IPS-18c (cell line): ENCODE data around the gene CREBBP.
A peak's percentile ranks its signal among the peaks of the same experiment; 100 is the strongest.
"Not testable (repeated sequence)": the region's sequence is repeated elsewhere in the genome, so short reads cannot be mapped to it uniquely, and the experiment has no call there.

ENCODE experiments used
- H3K4me3 ChIP-seq: 2 replicates; pipeline ENCODE4 v1.7.0; 2013; ENCODE audit warnings: low read depth, mild to moderate bottlenecking, low read length, moderate library complexity; ENCODE audit not compliant: insufficient read depth
- H3K9me3 ChIP-seq: one replicate; pipeline ENCODE4 v1.6.1; 2013; ENCODE audit warnings: mild to moderate bottlenecking, low read length, moderate library complexity; ENCODE audit not compliant: control insufficient read depth, insufficient read depth

CREBBP gene

GRCh38 chr16:3885999-3886398 is 5.5 kb upstream of the CREBBP start:
- H3K9me3 ChIP-seq, H3K4me3 ChIP-seq: not testable (repeated sequence)

- no peak overlapping the region for H3K4me3 ChIP-seq
- H3K9me3 ChIP-seq = peaks cover 2% of the 10 kb centered on the region
Observed at GRCh38 chr16:3884398-3884797, 3.9 kb upstream of the CREBBP start.

GRCh38 chr16:3882531-3882930 is 2.0 kb upstream of the CREBBP start:
- Histone ChIP-seq H3K9me3 (peaks cover 2% of the 10 kb centered on the region), H3K4me3 (no peak overlapping the region)

- Histone ChIP-seq H3K4me3 (peak overlapping the region; percentile 59), H3K9me3 (peaks cover 2% of the 10 kb centered on the region)
Observed at GRCh38 chr16:3881499-3881990, 1.0 kb upstream of the CREBBP start.

- H3K4me3 ChIP-seq = peak overlapping the region; percentile 56
- H3K9me3 ChIP-seq = peaks cover 2% of the 10 kb centered on the region
Observed at GRCh38 chr16:3879887-3880564, 487 bp downstream of the CREBBP start.

- Histone ChIP-seq H3K4me3 (peak overlapping the region; percentile 56), H3K9me3 (peaks cover 2% of the 10 kb centered on the region)
Observed at GRCh38 chr16:3879258-3879886, 1.1 kb downstream of the CREBBP start.

- no peak overlapping the region for H3K4me3 ChIP-seq
- H3K9me3 ChIP-seq = peaks cover 2% of the 10 kb centered on the region
Observed at GRCh38 chr16:3878610-3879009, 1.9 kb downstream of the CREBBP start.

- Histone ChIP-seq H3K4me3 (no peak overlapping the region), H3K9me3 (peaks cover 2% of the 10 kb centered on the region)
Observed at GRCh38 chr16:3876695-3877094, 3.8 kb downstream of the CREBBP start.

- no peaks in the 10 kb centered on the region for H3K9me3 ChIP-seq
- H3K4me3 ChIP-seq = no peak overlapping the region
Observed at GRCh38 chr16:3876160-3876559, 4.4 kb downstream of the CREBBP start.

GRCh38 chr16:3874794-3875692 is 5.5 kb downstream of the CREBBP start:
- Histone ChIP-seq H3K9me3 (no peaks in the 10 kb centered on the region), H3K4me3 (no peak overlapping the region)

GRCh38 chr16:3874242-3874641 is 6.3 kb downstream of the CREBBP start:
- no peak overlapping the region for H3K4me3 ChIP-seq
- no peaks in the 10 kb centered on the region for H3K9me3 ChIP-seq

GRCh38 chr16:3873482-3874173 is 6.9 kb downstream of the CREBBP start:
- Histone ChIP-seq H3K9me3 (no peaks in the 10 kb centered on the region), H3K4me3 (no peak overlapping the region)

GRCh38 chr16:3872216-3872895 is 8.2 kb downstream of the CREBBP start:
- no peak overlapping the region for H3K4me3 ChIP-seq

GRCh38 chr16:3868967-3869366 is 11.5 kb downstream of the CREBBP start:
- no peaks in the 10 kb centered on the region for H3K9me3 ChIP-seq

More at GRCh38 chr16:3872216-3872895, 8.2 kb downstream of the CREBBP start:
- H3K9me3 ChIP-seq = no peaks in the 10 kb centered on the region

GRCh38 chr16:3868556-3868955 is 12.0 kb downstream of the CREBBP start:
- Histone ChIP-seq H3K4me3 (no peak overlapping the region), H3K9me3 (no peaks in the 10 kb centered on the region)

More at GRCh38 chr16:3868967-3869366, 11.5 kb downstream of the CREBBP start:
- H3K4me3 ChIP-seq = no peak overlapping the region

GRCh38 chr16:3866703-3867431 is 13.6 kb downstream of the CREBBP start:
- Histone ChIP-seq H3K4me3 (no peak overlapping the region), H3K9me3 (no peaks in the 10 kb centered on the region)
